ENCODE results near the gene LRP1B.

- TF ChIP-seq CTCF (IDR thresholded peaks at IDR 0.05; ENCODE audit: poor library complexity, severe bottlenecking) (no peak), POLR2AphosphoS5 (IDR thresholded peaks at IDR 0.05) (no peak), TAF1 (IDR thresholded peaks at IDR 0.05; ENCODE audit: low read depth) (no peak), EZH2 (IDR thresholded peaks at IDR 0.05; ENCODE audit: borderline replicate concordance, insufficient read depth, low read length, poor library complexity, severe bottlenecking) (no peak)
These were observed 1238.4 kb downstream of the LRP1B start for GRCh38 chr2:140892436-140892835.

Measured in neural cell (in vitro differentiated cells).